Measurements from ENCODE around the gene PTPN20. TPM values are rescaled to one million over a fixed set of nuclear protein-coding genes. Genes with fewer than 3 reads are reported as not detected.
A peak's percentile ranks its signal among the peaks of the same experiment; 100 is the strongest.

Gene PTPN20
- total RNA-seq, 4 donors from 2014 or later: 1.8 to 3.7 (median 2.6) TPM

GRCh38 chr10:47034441-47035051, 123.3 kb downstream of the PTPN20 start:
- Histone ChIP-seq H3K9me3 (no peaks in the 10 kb centered on the region), H3K27ac (peak overlapping the region in 1 of 4 donors; percentile 29), H3K36me3 (no peaks in the 10 kb centered on the region), H3K4me1 (no peaks in the 10 kb centered on the region), H3K27me3 (no peaks in the 10 kb centered on the region), H3K4me3 (no peak overlapping the region)
- 67 to 76% methylated on average over 8 to 9 of the region's 9 CpGs for WGBS, 2 donors
- no peak for DNase-seq (ENCODE audit: low spot score in 2 of 2)
- TF ChIP-seq POLR2A (IDR thresholded peaks at IDR 0.05) (no peak), CTCF (IDR thresholded peaks at IDR 0.05) (no peak), EP300 (IDR thresholded peaks at IDR 0.05) (no peak)

GRCh38 chr10:47035171-47035818, 124.1 kb downstream of the PTPN20 start:
- Histone ChIP-seq H3K4me3 (no peak overlapping the region), H3K27me3 (no peaks in the 10 kb centered on the region), H3K9me3 (no peaks in the 10 kb centered on the region), H3K4me1 (no peaks in the 10 kb centered on the region), H3K27ac (peak overlapping the region in 1 of 4 donors; percentile 29), H3K36me3 (no peaks in the 10 kb centered on the region)
- WGBS, 2 donors: 83 to 93% methylated on average over 7 of the region's 7 CpGs
- TF ChIP-seq EP300 (IDR thresholded peaks at IDR 0.05): no peak
- no peak for TF ChIP-seq POLR2A (IDR thresholded peaks at IDR 0.05)
- TF ChIP-seq CTCF (IDR thresholded peaks at IDR 0.05): no peak
- no peak for DNase-seq (ENCODE audit: low spot score in 2 of 2)

- WGBS, 2 donors: 76 to 85% methylated on average over 4 of the region's 4 CpGs
- Histone ChIP-seq H3K9me3 (no peaks in the 10 kb centered on the region), H3K36me3 (no peaks in the 10 kb centered on the region), H3K27ac (no peak overlapping the region), H3K4me1 (no peaks in the 10 kb centered on the region), H3K27me3 (no peaks in the 10 kb centered on the region), H3K4me3 (no peak overlapping the region)
- TF ChIP-seq POLR2A (IDR thresholded peaks at IDR 0.05) (no peak), EP300 (IDR thresholded peaks at IDR 0.05) (no peak), CTCF (IDR thresholded peaks at IDR 0.05) (no peak)
- DNase-seq (ENCODE audit: low spot score in 2 of 2): no peak
These were observed 124.7 kb downstream of the PTPN20 start for GRCh38 chr10:47035819-47036337.

- no peak for TF ChIP-seq POLR2A (IDR thresholded peaks at IDR 0.05)
- TF ChIP-seq EP300 (IDR thresholded peaks at IDR 0.05): no peak
- TF ChIP-seq CTCF (IDR thresholded peaks at IDR 0.05): no peak
- H3K4me3 ChIP-seq: no peak overlapping the region
- H3K36me3 ChIP-seq: no peaks in the 10 kb centered on the region
- no peaks in the 10 kb centered on the region for H3K4me1 ChIP-seq
- no peaks in the 10 kb centered on the region for H3K27me3 ChIP-seq
- H3K9me3 ChIP-seq: no peaks in the 10 kb centered on the region
- 83 to 91% methylated on average over 6 to 7 of the region's 7 CpGs for WGBS, 2 donors
- DNase-seq (ENCODE audit: low spot score in 2 of 2): no peak
- no peak overlapping the region for H3K27ac ChIP-seq
These were observed 125.5 kb downstream of the PTPN20 start for GRCh38 chr10:47036771-47037170.

All from tibial nerve (tissue), 4 donors.